IMR-90 (cell line): ENCODE measurements around the gene FBXO9. TPM values are rescaled to one million over a fixed set of nuclear protein-coding genes. Genes with fewer than 3 reads are reported as not detected.

Experiments used
- ATAC-seq: fragments of 200-7000 bp; cut with Tn5 transposase; 2 replicates; pipeline ENCODE4 v1.9.1; 2020; ENCODE audit warnings: low read depth, mild to moderate bottlenecking, moderate library complexity
- BruUV-seq: library from RNA; stranded (reverse); fragments of 400-500 nt; replicated peaks from 2 replicates; lab custom pipeline; 2021; lab: Mats Ljungman, UMichigan
- CTCF ChIA-PET: fragments of 300-600 bp; formaldehyde crosslinking; extraction: SDS; loops from one replicate; lab custom pipeline; 2021; ENCODE audit warnings: antibody characterized with exemption; lab: Yijun Ruan, JAX
- POLR2A ChIA-PET: fragments of 300-600 bp; sonication (Branson Sonifier 250); formaldehyde crosslinking; loops from one replicate; lab custom pipeline; 2022; ENCODE audit warnings: antibody characterized with exemption; ENCODE audit not compliant: unreplicated experiment; lab: Charles Lee
- DNase-seq: peaks from one replicate; pipeline ENCODE4 v3.0.0; 2013
- H2AFZ ChIP-seq: replicated peaks from 2 replicates; pipeline ENCODE3; 2013; ENCODE audit warnings: low read length, mild to moderate bottlenecking; ENCODE audit not compliant: poor library complexity
- H2AK5ac ChIP-seq: 2 replicates; pipeline ENCODE4 v1.6.1; 2013; ENCODE audit warnings: low read depth, low read length, inconsistent platforms
- H2AK9ac ChIP-seq: replicated peaks from 2 replicates; pipeline ENCODE3; 2013; ENCODE audit warnings: mild to moderate bottlenecking, low read depth, low read length, moderate library complexity; ENCODE audit not compliant: poor library complexity
- H2BK120ac ChIP-seq: 2 replicates; pipeline ENCODE4 v1.6.1; 2013; ENCODE audit warnings: low read depth, low read length, inconsistent platforms
- H2BK15ac ChIP-seq: 3 replicates; pipeline ENCODE4 v1.6.1; 2013; ENCODE audit warnings: low read depth, low read length, inconsistent platforms
- H2BK20ac ChIP-seq: 2 replicates; pipeline ENCODE4 v1.6.1; 2013; ENCODE audit warnings: low read depth, mild to moderate bottlenecking, inconsistent platforms, low read length, moderate library complexity
- H2BK5ac ChIP-seq: 2 replicates; pipeline ENCODE4 v1.6.1; 2013; ENCODE audit warnings: mild to moderate bottlenecking, low read depth, low read length, inconsistent platforms; ENCODE audit not compliant: poor library complexity, severe bottlenecking
- H3K14ac ChIP-seq: replicated peaks from 2 replicates; pipeline ENCODE4 v1.6.1; 2013; ENCODE audit warnings: low read depth, low read length, inconsistent platforms
- H3K18ac ChIP-seq: 2 replicates; pipeline ENCODE4 v1.6.1; 2013; ENCODE audit warnings: low read depth, low read length, control low read depth
- H3K23ac ChIP-seq: 2 replicates; pipeline ENCODE4 v1.6.1; 2013; ENCODE audit warnings: low read depth, low read length, inconsistent platforms
- H3K27ac ChIP-seq: 2 replicates; pipeline ENCODE4 v1.5.1; 2013; ENCODE audit warnings: mild to moderate bottlenecking, control low read depth, low read length; ENCODE audit not compliant: insufficient read depth
- H3K27me3 ChIP-seq: 2 replicates; pipeline ENCODE4 v1.6.1; 2013; ENCODE audit warnings: low read length; ENCODE audit not compliant: control insufficient read depth, insufficient read depth
- H3K36me3 ChIP-seq: 2 replicates; pipeline ENCODE4 v1.6.1; 2013; ENCODE audit warnings: low read length, mixed read lengths; ENCODE audit not compliant: control insufficient read depth, insufficient read depth
- H3K4ac ChIP-seq: 2 replicates; pipeline ENCODE4 v1.6.1; 2013; ENCODE audit warnings: low read depth, low read length, inconsistent platforms
- H3K4me1 ChIP-seq: 2 replicates; pipeline ENCODE4 v1.6.1; 2013; ENCODE audit warnings: low read length, mixed read lengths; ENCODE audit not compliant: control insufficient read depth, insufficient read depth
- H3K4me2 ChIP-seq: 2 replicates; pipeline ENCODE4 v1.6.1; 2013; ENCODE audit warnings: low read depth, mild to moderate bottlenecking, control low read depth, low read length, moderate library complexity
- H3K4me3 ChIP-seq: 2 replicates; pipeline ENCODE4 v1.5.1; 2013; ENCODE audit warnings: low read depth, mild to moderate bottlenecking, control low read depth, low read length, moderate library complexity; ENCODE audit not compliant: insufficient read depth
- H3K56ac ChIP-seq: 2 replicates; pipeline ENCODE4 v1.6.1; 2013; ENCODE audit warnings: low read length, inconsistent platforms; ENCODE audit not compliant: insufficient read depth; ENCODE audit errors: extremely low read depth
- H3K79me1 ChIP-seq, 2 experiments: 2 replicates each; pipeline ENCODE4 v1.6.1; 2013; ENCODE audit warnings: low read length in 2 of 2, inconsistent platforms in 1 of 2, low read depth in 1 of 2
- H3K9ac ChIP-seq: 2 replicates; pipeline ENCODE4 v1.6.1; 2013; ENCODE audit warnings: low read depth, low read length, control low read depth
- H3K9me1 ChIP-seq: 2 replicates; pipeline ENCODE4 v1.6.1; 2013; ENCODE audit warnings: low read length, inconsistent platforms; ENCODE audit not compliant: insufficient read depth
- H3K9me3 ChIP-seq: 2 replicates; pipeline ENCODE4 v1.6.1; 2013; ENCODE audit warnings: low read length; ENCODE audit not compliant: control insufficient read depth, insufficient read depth
- H4K20me1 ChIP-seq: 2 replicates; pipeline ENCODE4 v1.6.1; 2013; ENCODE audit warnings: low read length, inconsistent platforms; ENCODE audit not compliant: insufficient read depth
- H4K5ac ChIP-seq: 2 replicates; pipeline ENCODE4 v1.6.1; 2013; ENCODE audit warnings: mild to moderate bottlenecking, low read depth, low read length, control low read depth
- H4K8ac ChIP-seq, 2 experiments: 2 replicates each; pipeline ENCODE4 v1.6.1; 2013; ENCODE audit warnings: low read depth in 2 of 2, low read length in 2 of 2, control low read depth in 1 of 2, inconsistent platforms in 1 of 2
- H4K91ac ChIP-seq: 2 replicates; pipeline ENCODE4 v1.6.1; 2013; ENCODE audit warnings: low read depth, low read length, inconsistent platforms; ENCODE audit not compliant: insufficient read depth
- BHLHE40 ChIP-seq: fragments of 150-350 bp; IDR thresholded peaks from 2 replicates; pipeline ENCODE4 v1.6.1; 2016; ENCODE audit warnings: mild to moderate bottlenecking, low read depth, low read length
- CEBPB ChIP-seq: IDR thresholded peaks from 2 replicates; pipeline ENCODE4 v1.6.1; 2012; ENCODE audit warnings: low read depth, low read length, improper control_type of control experiment
- CHD1 ChIP-seq: IDR thresholded peaks from 2 replicates; pipeline ENCODE4 v1.6.1; 2012; ENCODE audit warnings: low read depth, low read length, improper control_type of control experiment
- FOS ChIP-seq: fragments of 150-350 bp; IDR thresholded peaks from 2 replicates; pipeline ENCODE4 v1.6.1; 2016; ENCODE audit warnings: low read depth, low read length
- MAFK ChIP-seq: IDR thresholded peaks from 2 replicates; pipeline ENCODE4 v1.6.1; 2012; ENCODE audit warnings: low read depth, low read length, improper control_type of control experiment
- MXI1 ChIP-seq: IDR thresholded peaks from 2 replicates; pipeline ENCODE4 v1.6.1; 2012; ENCODE audit warnings: low read depth, mild to moderate bottlenecking, low read length, moderate library complexity, borderline replicate concordance
- NFE2L2 ChIP-seq: fragments of 150-350 bp; IDR thresholded peaks from 2 replicates; pipeline ENCODE4 v1.6.1; 2016; ENCODE audit warnings: low read depth, mild to moderate bottlenecking, low read length
- POLR2A ChIP-seq: IDR thresholded peaks from 2 replicates; pipeline ENCODE4 v1.6.1; 2012; ENCODE audit warnings: mild to moderate bottlenecking, low read depth, low read length
- RFX5 ChIP-seq: IDR thresholded peaks from 2 replicates; pipeline ENCODE4 v1.8.0; 2012; ENCODE audit warnings: low read depth, mild to moderate bottlenecking, low read length, moderate library complexity
- SMC3 ChIP-seq: fragments of 150-350 bp; IDR thresholded peaks from 2 replicates; pipeline ENCODE4 v1.6.1; 2016; ENCODE audit warnings: low read depth, mild to moderate bottlenecking, antibody characterized with exemption, low read length, moderate library complexity
- WGBS, 2 experiments: methylation state at CpG; one replicate each; pipeline versions ENCODE4 v1.1.5 to v1.1.7; 2013; ENCODE audit warnings: missing lambda C conversion rate in 2 of 2; ENCODE audit not compliant: insufficient read length in 1 of 2; ENCODE audit errors: extremely low coverage in 2 of 2; 5-methylcytosine and 5-hydroxymethylcytosine counted together
- dilution Hi-C: fragments of 300-500 bp; cut with HindIII; formaldehyde crosslinking; loops from one replicate; pipeline ENCODE4 v1.14.3; 2018; ENCODE audit warnings: low sequenced_read_pairs; ENCODE audit not compliant: unreplicated experiment
- in situ Hi-C: fragments of 300-500 bp; cut with MboI; formaldehyde crosslinking; loops from 3 replicates; pipeline ENCODE4 v1.14.3; 2019; ENCODE audit warnings: low sequenced_read_pairs, inconsistent platforms, mixed read lengths
- intact Hi-C: fragments of 100-400 bp; cut with micrococcal nuclease; formaldehyde crosslinking; loops from 2 replicates; pipeline ENCODE4 v1.10.0; 2022
- polyA plus RNA-seq, 3 experiments: library from polyadenylated mRNA; depleted of rRNA; stranded (reverse); fragments of >200 nt; gene quantifications; 2 replicates each; pipeline ENCODE4 v1.2.3, GENCODE V29; 2012; ENCODE audit warnings: low replicate concordance in 1 of 3
- total RNA-seq: library from RNA; depleted of rRNA; stranded (reverse); fragments of >200 nt; gene quantifications from 2 replicates; pipeline ENCODE4 v1.2.3, GENCODE V29; 2012
- TF ChIP-seq, protein P1 (sequence below): fragments of 150-350 bp; IDR thresholded peaks from 2 replicates; pipeline ENCODE4 v1.6.1; 2016; ENCODE audit warnings: low read depth, mild to moderate bottlenecking, low read length, moderate library complexity, borderline replicate concordance

The FBXO9 gene
- total and polyA plus RNA-seq, 2 of the 4 experiments (the other 2 are of a cell fraction) = 49.6 to 65.9 TPM

DNA sequence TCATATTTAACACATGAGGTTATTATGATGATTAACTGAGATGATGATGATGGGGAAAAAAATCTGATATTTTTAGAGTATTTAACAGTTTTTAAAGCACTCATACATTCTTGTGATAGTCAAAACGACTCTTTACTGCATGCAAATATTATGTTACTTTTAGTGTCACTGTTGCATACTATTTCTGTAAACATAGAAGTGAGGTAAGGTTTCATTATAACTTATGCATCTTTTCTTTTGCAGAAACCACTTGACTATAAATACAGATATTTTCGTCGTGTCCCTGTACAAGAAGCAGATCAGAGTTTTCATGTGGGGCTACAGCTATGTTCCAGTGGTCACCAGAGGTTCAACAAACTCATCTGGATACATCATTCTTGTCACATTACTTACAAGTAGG, 30.1 kb downstream of the FBXO9 start:
- no TSS peak for BruUV-seq
- no peak overlapping the region for H2AFZ ChIP-seq
- H4K20me1 ChIP-seq = no peaks in the 10 kb centered on the region; the same call in 1 of the 2 replicates
- no peak overlapping the region for H3K4ac ChIP-seq
- peaks cover 36% of the 10 kb centered on the region for H3K36me3 ChIP-seq
- dilution Hi-C loops = no loop called here
- H4K91ac ChIP-seq = no peak overlapping the region
- DNase-seq (no peak), ATAC-seq (no peak)
- no peak overlapping the region for H2BK15ac ChIP-seq
- no peak overlapping the region for H3K9ac ChIP-seq
- H3K27me3 ChIP-seq = no peaks in the 10 kb centered on the region
- no CpG with 5 or more reads among the region's 3 CpGs for WGBS, 2 experiments
- no peak overlapping the region for H4K5ac ChIP-seq
- no peak overlapping the region for H4K8ac ChIP-seq
- TF ChIP-seq CEBPB (no peak), MXI1 (no peak), RFX5 (no peak), MAFK (no peak), BHLHE40 (no peak), NFE2L2 (no peak), FOS (no peak), SMC3 (no peak), POLR2A (no peak), CHD1 (no peak)
- TF ChIP-seq, protein P1, sequence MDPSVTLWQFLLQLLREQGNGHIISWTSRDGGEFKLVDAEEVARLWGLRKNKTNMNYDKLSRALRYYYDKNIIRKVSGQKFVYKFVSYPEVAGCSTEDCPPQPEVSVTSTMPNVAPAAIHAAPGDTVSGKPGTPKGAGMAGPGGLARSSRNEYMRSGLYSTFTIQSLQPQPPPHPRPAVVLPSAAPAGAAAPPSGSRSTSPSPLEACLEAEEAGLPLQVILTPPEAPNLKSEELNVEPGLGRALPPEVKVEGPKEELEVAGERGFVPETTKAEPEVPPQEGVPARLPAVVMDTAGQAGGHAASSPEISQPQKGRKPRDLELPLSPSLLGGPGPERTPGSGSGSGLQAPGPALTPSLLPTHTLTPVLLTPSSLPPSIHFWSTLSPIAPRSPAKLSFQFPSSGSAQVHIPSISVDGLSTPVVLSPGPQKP = no peak
- no peak overlapping the region for H2BK20ac ChIP-seq
- H2BK120ac ChIP-seq = no peak overlapping the region
- no peak overlapping the region for H2AK9ac ChIP-seq
- no peak overlapping the region for H3K4me3 ChIP-seq
- CTCF ChIA-PET = no interaction called here
- no peak overlapping the region for H3K4me2 ChIP-seq
- 0 out of 4 replicates have a peak, but pooled peaks cover 0 to 5% of the 10 kb centered on the region in 2 experiments for H3K79me1 ChIP-seq
- no peak overlapping the region for H3K27ac ChIP-seq
- POLR2A ChIA-PET = no interaction called here
- H3K9me1 ChIP-seq = no peaks in the 10 kb centered on the region; the same call in 1 of the 2 replicates
- no peak overlapping the region for H3K23ac ChIP-seq
- no peak overlapping the region for H2AK5ac ChIP-seq
- peaks cover 3% of the 10 kb centered on the region for H3K4me1 ChIP-seq
- H3K18ac ChIP-seq = no peak overlapping the region
- in situ Hi-C loops = no loop called here
- H3K9me3 ChIP-seq = no peaks in the 10 kb centered on the region
- H3K14ac ChIP-seq = no peak overlapping the region
- H2BK5ac ChIP-seq = peak overlapping the region; percentile 2
- no peak overlapping the region for H3K56ac ChIP-seq
- intact Hi-C loops = no loop called here
